ENCODE data around the gene FLYWCH2.
A peak's percentile ranks its signal among the peaks of the same experiment; 100 is the strongest.

The FLYWCH2 gene

GRCh38 chr16:2871926-2872325 lies 11.1 kb upstream of the FLYWCH2 start:
- TF ChIP-seq CTCF (IDR thresholded peaks at IDR 0.05; ENCODE audit: low read depth, low read length), result no peak
- no peak for DNase-seq (ENCODE audit: low read depth in 2 of 2)
- H3K4me3 ChIP-seq (replicated peaks in 1 of 2; ENCODE audit: low read depth in 2 of 2, low read length in 2 of 2), result no peak overlapping the region

GRCh38 chr16:2874032-2874911 lies 8.7 kb upstream of the FLYWCH2 start:
- no peak for TF ChIP-seq CTCF (IDR thresholded peaks at IDR 0.05; ENCODE audit: low read depth, low read length)
- DNase-seq (ENCODE audit: low read depth in 2 of 2), result no peak
- no peak overlapping the region for H3K4me3 ChIP-seq (replicated peaks in 1 of 2; ENCODE audit: low read depth in 2 of 2, low read length in 2 of 2)

DNA sequence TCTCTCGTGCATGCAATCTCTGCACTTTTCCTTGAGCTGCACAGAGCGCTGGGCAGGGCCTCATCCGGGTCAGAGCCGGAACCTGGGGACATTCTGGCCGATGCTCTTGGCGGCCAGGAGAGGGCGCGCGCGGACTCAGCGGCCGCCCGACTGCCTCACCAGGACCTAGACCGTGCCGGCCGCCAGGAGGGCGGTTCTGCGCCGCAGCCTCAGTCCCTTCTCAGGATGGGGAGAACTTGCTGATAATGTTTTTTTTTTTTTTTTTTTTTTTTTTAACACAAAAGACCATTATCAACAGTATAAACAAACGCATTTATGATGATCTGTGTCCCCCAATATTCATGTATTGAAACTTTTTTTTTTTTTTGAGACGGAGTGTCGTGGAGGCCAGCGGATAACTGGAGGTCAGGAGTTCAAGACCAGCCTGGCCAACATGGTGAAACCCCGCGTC lies 8.1 kb upstream of the FLYWCH2 start:
- TF ChIP-seq CTCF (IDR thresholded peaks at IDR 0.05; ENCODE audit: low read depth, low read length), result peak; percentile 86
- peak; percentile 79 to 84 for DNase-seq (ENCODE audit: low read depth in 2 of 2)
- no peak overlapping the region for H3K4me3 ChIP-seq (replicated peaks in 1 of 2; ENCODE audit: low read depth in 2 of 2, low read length in 2 of 2)

- TF ChIP-seq CTCF (IDR thresholded peaks at IDR 0.05; ENCODE audit: low read depth, low read length), result no peak
- DNase-seq (ENCODE audit: low read depth in 2 of 2), result no peak
- H3K4me3 ChIP-seq (replicated peaks in 1 of 2; ENCODE audit: low read depth in 2 of 2, low read length in 2 of 2), result no peak overlapping the region
Measured at GRCh38 chr16:2879854-2880508, 3.0 kb upstream of the FLYWCH2 start.

DNA sequence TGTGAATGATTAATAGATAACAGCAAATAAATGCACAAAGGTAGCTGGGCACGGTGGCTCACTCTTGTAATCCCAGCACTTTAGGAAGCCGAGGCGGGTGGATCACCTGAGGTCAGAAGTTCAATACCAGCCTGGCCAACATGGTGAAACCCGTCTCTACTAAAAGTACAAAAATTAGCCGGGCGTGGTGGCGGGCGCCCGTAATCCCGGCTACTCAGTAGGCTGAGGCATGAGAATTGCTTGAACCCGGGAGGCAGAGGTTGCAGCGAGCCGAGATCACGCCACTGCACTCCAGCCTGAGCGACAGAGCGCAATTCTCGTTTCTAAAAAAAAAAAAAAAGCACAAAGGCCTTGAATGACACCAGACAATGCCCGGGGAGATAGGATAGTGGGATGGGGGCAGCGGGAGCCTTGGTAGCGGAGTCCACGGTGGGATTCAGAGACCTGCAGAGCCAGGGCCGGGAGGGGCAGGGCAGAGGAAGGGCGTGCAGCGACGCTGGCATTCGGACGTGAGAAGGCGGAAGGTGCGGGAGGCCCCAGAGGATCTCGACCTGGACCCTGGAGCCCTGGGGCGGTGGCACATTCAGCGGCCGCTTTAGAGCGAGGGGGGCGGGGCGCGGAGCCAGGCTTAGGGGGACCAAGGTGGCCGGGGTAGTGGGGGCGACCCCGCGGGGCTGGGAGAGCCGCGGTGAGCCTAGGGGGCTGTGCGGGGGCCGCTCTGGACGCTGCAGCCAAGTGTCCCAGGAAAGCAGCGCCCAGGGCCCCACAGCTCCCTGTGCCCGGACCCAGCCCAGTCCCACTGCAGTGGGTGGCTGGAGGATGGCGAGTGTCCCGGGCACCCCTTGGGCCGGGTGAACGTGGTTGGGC lies 999 bp upstream of the FLYWCH2 start:
- no peak for TF ChIP-seq CTCF (IDR thresholded peaks at IDR 0.05; ENCODE audit: low read depth, low read length)
- H3K4me3 ChIP-seq (replicated peaks in 1 of 2; ENCODE audit: low read depth in 2 of 2, low read length in 2 of 2), result peak overlapping the region; percentile 81 to 95
- DNase-seq (ENCODE audit: low read depth in 2 of 2), result peak in 1 of 2 donors; percentile 21

- peak; percentile 22 to 39 for DNase-seq (ENCODE audit: low read depth in 2 of 2)
- no peak for TF ChIP-seq CTCF (IDR thresholded peaks at IDR 0.05; ENCODE audit: low read depth, low read length)
- H3K4me3 ChIP-seq (replicated peaks in 1 of 2; ENCODE audit: low read depth in 2 of 2, low read length in 2 of 2), result peak overlapping the region; percentile 81 to 95
Measured at GRCh38 chr16:2883458-2883908, 468 bp downstream of the FLYWCH2 start.

Data from cardiac fibroblast (primary cell).